ENCODE measurements around the gene DOK4.

Gene DOK4

GRCh38 chr16:57525761-57526160, 39.5 kb upstream of the DOK4 start:
- no peak for DNase-seq (ENCODE audit: low read depth, low spot score)
- H3K9ac ChIP-seq (ENCODE audit: insufficient read length): no peak overlapping the region
- H3K4me3 ChIP-seq: no peak overlapping the region
- no peak overlapping the region for H3K27ac ChIP-seq
- no peak for TF ChIP-seq EZH2 (IDR thresholded peaks at IDR 0.05)
- TF ChIP-seq POLR2AphosphoS5 (IDR thresholded peaks at IDR 0.05; ENCODE audit: borderline replicate concordance, low read depth, low read length): no peak
- TF ChIP-seq FOXP2 (optimal IDR thresholded peaks at IDR 0.05; ENCODE audit: control extremely low read depth, extremely low read length, insufficient read depth): no peak
- no peaks in the 10 kb centered on the region for H3K9me3 ChIP-seq (ENCODE audit: low read depth, low read length)
- no peaks in the 10 kb centered on the region for H3K36me3 ChIP-seq (ENCODE audit: insufficient read depth, low read length)

- Histone ChIP-seq H3K4me3 (no peak overlapping the region), H3K36me3 (ENCODE audit: insufficient read depth, low read length) (no peaks in the 10 kb centered on the region), H3K9me3 (ENCODE audit: low read depth, low read length) (no peaks in the 10 kb centered on the region), H3K9ac (ENCODE audit: insufficient read length) (no peak overlapping the region), H3K27ac (no peak overlapping the region)
- no peak for DNase-seq (ENCODE audit: low read depth, low spot score)
- TF ChIP-seq EZH2 (IDR thresholded peaks at IDR 0.05) (no peak), POLR2AphosphoS5 (IDR thresholded peaks at IDR 0.05; ENCODE audit: borderline replicate concordance, low read depth, low read length) (no peak), FOXP2 (optimal IDR thresholded peaks at IDR 0.05; ENCODE audit: control extremely low read depth, extremely low read length, insufficient read depth) (no peak)
These were observed 36.7 kb upstream of the DOK4 start for GRCh38 chr16:57522960-57523359.

DNA sequence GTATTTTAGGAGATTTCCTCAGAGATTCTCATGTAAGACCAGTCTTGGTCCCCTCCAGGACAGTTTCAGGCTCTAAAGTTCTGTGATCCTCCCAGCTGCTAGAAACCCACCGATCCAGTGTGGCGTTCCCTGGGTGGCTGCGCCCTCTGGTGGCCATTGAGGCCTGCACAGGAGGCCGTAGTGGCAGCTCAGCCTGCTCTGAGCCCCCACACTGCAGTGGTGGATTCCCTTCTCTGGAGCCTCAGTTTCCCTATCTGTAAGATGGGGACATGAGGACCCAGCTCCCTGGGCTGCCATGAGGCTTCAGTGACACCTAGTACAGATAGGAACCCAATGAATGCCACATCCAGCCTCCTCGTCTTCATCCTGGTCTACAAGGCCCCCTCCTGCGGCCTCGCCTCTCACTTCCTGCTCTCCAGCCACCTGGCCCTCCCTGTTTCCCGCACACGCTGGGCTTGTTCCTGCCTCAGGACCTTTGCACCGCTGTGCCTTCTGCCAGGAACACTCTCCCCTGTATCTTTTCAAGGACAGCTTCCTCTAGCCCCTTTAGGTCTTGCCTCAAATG, 33.6 kb upstream of the DOK4 start:
- H3K9me3 ChIP-seq (ENCODE audit: low read depth, low read length): no peaks in the 10 kb centered on the region
- H3K36me3 ChIP-seq (ENCODE audit: insufficient read depth, low read length): no peaks in the 10 kb centered on the region
- no peak overlapping the region for H3K27ac ChIP-seq
- DNase-seq (ENCODE audit: low read depth, low spot score): no peak
- H3K9ac ChIP-seq (ENCODE audit: insufficient read length): no peak overlapping the region
- no peak overlapping the region for H3K4me3 ChIP-seq
- TF ChIP-seq EZH2 (IDR thresholded peaks at IDR 0.05) (no peak), FOXP2 (optimal IDR thresholded peaks at IDR 0.05; ENCODE audit: control extremely low read depth, extremely low read length, insufficient read depth) (no peak), POLR2AphosphoS5 (IDR thresholded peaks at IDR 0.05; ENCODE audit: borderline replicate concordance, low read depth, low read length) (no peak)

DNA sequence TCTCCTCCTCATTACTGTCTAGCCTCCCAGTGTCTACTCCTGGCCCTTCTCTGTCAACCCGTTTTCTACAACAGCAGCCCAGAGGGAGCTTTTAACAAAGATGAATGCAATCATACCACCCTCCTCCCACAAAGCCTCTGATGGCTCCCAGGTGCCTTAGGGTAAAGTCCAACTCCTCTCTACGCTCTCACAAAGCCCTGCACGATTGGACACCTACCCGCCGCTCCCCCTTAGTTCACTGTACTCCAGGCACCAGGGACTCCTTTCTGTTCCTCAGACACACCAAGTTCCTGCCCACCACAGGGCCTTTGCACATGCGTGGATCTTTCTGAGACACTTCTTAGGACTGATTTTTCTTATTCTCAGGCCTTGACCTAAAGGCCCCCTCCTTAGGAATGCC, 32.6 kb upstream of the DOK4 start:
- TF ChIP-seq FOXP2 (optimal IDR thresholded peaks at IDR 0.05; ENCODE audit: control extremely low read depth, extremely low read length, insufficient read depth) (no peak), POLR2AphosphoS5 (IDR thresholded peaks at IDR 0.05; ENCODE audit: borderline replicate concordance, low read depth, low read length) (no peak), EZH2 (IDR thresholded peaks at IDR 0.05) (no peak)
- no peak for DNase-seq (ENCODE audit: low read depth, low spot score)
- Histone ChIP-seq H3K4me3 (no peak overlapping the region), H3K9me3 (ENCODE audit: low read depth, low read length) (no peaks in the 10 kb centered on the region), H3K36me3 (ENCODE audit: insufficient read depth, low read length) (no peaks in the 10 kb centered on the region), H3K27ac (no peak overlapping the region), H3K9ac (ENCODE audit: insufficient read length) (no peak overlapping the region)

DNA sequence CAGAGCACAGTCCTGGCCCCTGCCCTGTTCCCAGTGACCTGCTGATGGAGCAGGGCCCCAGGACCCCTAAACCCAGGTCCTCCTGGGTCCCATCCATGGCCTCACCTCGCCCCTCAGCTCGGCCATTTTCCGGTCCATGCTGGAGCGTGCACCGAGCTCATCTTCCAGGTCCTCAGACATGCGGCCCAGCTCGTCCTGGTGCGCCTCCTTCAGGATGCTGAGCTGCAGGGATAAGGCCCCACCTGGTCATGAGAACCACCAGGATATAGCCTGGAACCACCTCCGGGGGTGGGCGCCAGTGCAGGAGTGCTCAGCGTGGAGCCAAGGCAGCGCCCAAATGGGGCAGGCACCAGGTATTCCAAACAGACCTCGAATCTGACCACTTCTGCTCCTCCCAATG, 32.2 kb upstream of the DOK4 start:
- no peak overlapping the region for H3K9ac ChIP-seq (ENCODE audit: insufficient read length)
- TF ChIP-seq EZH2 (IDR thresholded peaks at IDR 0.05): no peak
- no peak for TF ChIP-seq FOXP2 (optimal IDR thresholded peaks at IDR 0.05; ENCODE audit: control extremely low read depth, extremely low read length, insufficient read depth)
- TF ChIP-seq POLR2AphosphoS5 (IDR thresholded peaks at IDR 0.05; ENCODE audit: borderline replicate concordance, low read depth, low read length): no peak
- DNase-seq (ENCODE audit: low read depth, low spot score): no peak
- H3K27ac ChIP-seq: no peak overlapping the region
- H3K9me3 ChIP-seq (ENCODE audit: low read depth, low read length): no peaks in the 10 kb centered on the region
- H3K36me3 ChIP-seq (ENCODE audit: insufficient read depth, low read length): no peaks in the 10 kb centered on the region
- no peak overlapping the region for H3K4me3 ChIP-seq

DNA sequence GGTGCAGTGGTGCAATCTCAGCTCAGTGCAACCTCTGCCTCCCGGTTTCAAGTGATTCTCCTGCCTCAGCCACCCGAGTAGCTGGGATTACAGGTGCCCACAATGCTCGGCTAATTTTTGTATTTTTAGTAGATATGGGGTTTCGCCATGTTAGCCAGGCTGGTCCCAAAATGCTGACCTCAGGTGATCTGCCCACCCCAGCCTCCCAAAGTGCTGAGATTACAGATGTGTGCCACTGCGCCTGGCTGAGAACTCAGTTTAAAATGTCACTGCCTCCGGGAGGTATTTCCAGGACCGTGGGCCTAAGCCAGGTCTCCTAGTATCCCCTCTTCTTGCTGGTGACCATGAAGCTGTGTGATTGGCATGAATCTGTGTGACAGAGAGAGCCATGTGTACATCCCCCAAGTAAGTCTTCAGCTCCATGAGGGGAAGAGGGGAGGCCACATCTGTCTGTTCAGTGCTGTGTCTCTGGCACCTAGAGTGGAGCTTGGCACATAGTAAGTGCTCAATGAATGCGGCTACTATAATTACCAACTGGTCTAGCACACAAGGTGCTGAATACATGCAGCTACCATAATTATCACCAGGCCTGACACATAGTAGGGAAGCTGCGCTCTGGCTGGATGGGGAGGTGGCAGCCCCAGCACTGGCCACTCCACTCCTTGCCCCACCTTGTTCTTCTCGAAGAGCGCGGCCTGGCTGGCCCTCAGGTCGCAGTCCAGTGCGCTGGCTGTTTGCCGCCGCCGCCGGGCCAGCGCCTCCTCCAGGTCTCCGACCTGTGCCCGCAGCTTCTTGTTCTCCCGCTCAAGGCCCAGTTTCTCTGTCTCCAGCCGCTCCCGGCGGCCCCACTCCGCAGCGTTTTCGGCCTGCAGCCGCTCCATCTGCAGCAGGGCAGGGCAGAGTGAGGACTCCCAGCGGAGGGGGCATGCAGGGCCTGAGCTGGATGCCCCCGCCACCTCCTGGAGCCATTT, 31.4 kb upstream of the DOK4 start:
- H3K36me3 ChIP-seq (ENCODE audit: insufficient read depth, low read length): no peaks in the 10 kb centered on the region
- no peak for TF ChIP-seq POLR2AphosphoS5 (IDR thresholded peaks at IDR 0.05; ENCODE audit: borderline replicate concordance, low read depth, low read length)
- no peak for TF ChIP-seq FOXP2 (optimal IDR thresholded peaks at IDR 0.05; ENCODE audit: control extremely low read depth, extremely low read length, insufficient read depth)
- TF ChIP-seq EZH2 (IDR thresholded peaks at IDR 0.05): no peak
- H3K9me3 ChIP-seq (ENCODE audit: low read depth, low read length): no peaks in the 10 kb centered on the region
- DNase-seq (ENCODE audit: low read depth, low spot score): no peak
- no peak overlapping the region for H3K4me3 ChIP-seq
- no peak overlapping the region for H3K27ac ChIP-seq
- H3K9ac ChIP-seq (ENCODE audit: insufficient read length): no peak overlapping the region

GRCh38 chr16:57516773-57517172, 30.5 kb upstream of the DOK4 start:
- Histone ChIP-seq H3K9ac (ENCODE audit: insufficient read length) (no peak overlapping the region), H3K27ac (no peak overlapping the region), H3K36me3 (ENCODE audit: insufficient read depth, low read length) (no peaks in the 10 kb centered on the region), H3K9me3 (ENCODE audit: low read depth, low read length) (no peaks in the 10 kb centered on the region), H3K4me3 (no peak overlapping the region)
- no peak for DNase-seq (ENCODE audit: low read depth, low spot score)
- TF ChIP-seq EZH2 (IDR thresholded peaks at IDR 0.05): no peak
- TF ChIP-seq POLR2AphosphoS5 (IDR thresholded peaks at IDR 0.05; ENCODE audit: borderline replicate concordance, low read depth, low read length): no peak
- TF ChIP-seq FOXP2 (optimal IDR thresholded peaks at IDR 0.05; ENCODE audit: control extremely low read depth, extremely low read length, insufficient read depth): no peak

DNA sequence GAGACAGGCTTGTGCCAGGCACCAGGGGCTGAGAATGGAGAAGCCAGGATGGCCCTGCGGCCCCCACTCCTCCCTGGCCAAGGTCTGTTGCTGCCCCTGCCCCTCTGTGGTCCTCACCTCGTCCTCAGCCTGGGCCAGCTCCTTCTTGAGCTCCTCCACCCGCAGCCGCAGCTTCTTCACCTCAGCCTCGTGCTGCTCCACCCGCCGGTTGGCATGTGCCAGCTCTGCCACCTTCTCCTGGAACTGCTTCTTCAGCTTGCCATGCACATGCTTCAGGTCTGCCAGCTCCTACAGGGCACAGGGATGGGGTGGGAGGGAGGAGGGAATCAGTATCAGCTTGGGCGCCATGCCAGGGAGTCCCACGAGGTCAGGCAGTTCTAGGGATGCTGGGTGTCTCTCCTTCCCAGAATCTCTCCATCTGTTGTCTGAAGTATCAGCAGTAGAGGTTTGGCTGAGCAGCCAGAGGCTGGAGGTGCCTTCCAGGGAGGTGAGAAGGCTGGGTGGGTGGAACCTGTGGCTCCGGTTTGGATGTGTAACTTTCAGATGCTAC, 30.0 kb upstream of the DOK4 start:
- TF ChIP-seq POLR2AphosphoS5 (IDR thresholded peaks at IDR 0.05; ENCODE audit: borderline replicate concordance, low read depth, low read length) (no peak), EZH2 (IDR thresholded peaks at IDR 0.05) (no peak), FOXP2 (optimal IDR thresholded peaks at IDR 0.05; ENCODE audit: control extremely low read depth, extremely low read length, insufficient read depth) (no peak)
- Histone ChIP-seq H3K4me3 (no peak overlapping the region), H3K9ac (ENCODE audit: insufficient read length) (no peak overlapping the region), H3K27ac (no peak overlapping the region), H3K9me3 (ENCODE audit: low read depth, low read length) (no peaks in the 10 kb centered on the region), H3K36me3 (ENCODE audit: insufficient read depth, low read length) (no peaks in the 10 kb centered on the region)
- no peak for DNase-seq (ENCODE audit: low read depth, low spot score)
